Measurements from ENCODE around the gene GALNT2.

Gene GALNT2

GRCh38 chr1:230097370-230097769 lies 30.3 kb downstream of the GALNT2 start:
- DNase-seq: no peak

GRCh38 chr1:230098723-230099122 lies 31.7 kb downstream of the GALNT2 start:
- no peak for DNase-seq

- DNase-seq: no peak
Measured at GRCh38 chr1:230099465-230099864, 32.4 kb downstream of the GALNT2 start.

GRCh38 chr1:230100932-230101331 lies 33.9 kb downstream of the GALNT2 start:
- DNase-seq: no peak

GRCh38 chr1:230101556-230101955 lies 34.5 kb downstream of the GALNT2 start:
- no peak for DNase-seq

- DNase-seq: no peak
Measured at GRCh38 chr1:230102046-230102445, 35.0 kb downstream of the GALNT2 start.

GRCh38 chr1:230102472-230102871 lies 35.4 kb downstream of the GALNT2 start:
- no peak for DNase-seq

- DNase-seq: no peak
Measured at GRCh38 chr1:230103306-230104173, 36.5 kb downstream of the GALNT2 start.

- DNase-seq: peak; percentile 67 to 70
Measured at GRCh38 chr1:230104395-230105244, 37.6 kb downstream of the GALNT2 start.

GRCh38 chr1:230105245-230105753 lies 38.3 kb downstream of the GALNT2 start:
- DNase-seq: no peak

- DNase-seq: no peak
Measured at GRCh38 chr1:230105754-230106625, 39.0 kb downstream of the GALNT2 start.

- no peak for DNase-seq
Measured at GRCh38 chr1:230107941-230108340, 40.9 kb downstream of the GALNT2 start.

GRCh38 chr1:230108580-230108979 lies 41.5 kb downstream of the GALNT2 start:
- DNase-seq: no peak

- no peak for DNase-seq
Measured at GRCh38 chr1:230109066-230109465, 42.0 kb downstream of the GALNT2 start.

- DNase-seq: peak; percentile 41 to 56
Measured at GRCh38 chr1:230109895-230110667, 43.0 kb downstream of the GALNT2 start.

- no peak for DNase-seq
Measured at GRCh38 chr1:230110971-230111370, 43.9 kb downstream of the GALNT2 start.

GRCh38 chr1:230112131-230112701 lies 45.2 kb downstream of the GALNT2 start:
- DNase-seq: no peak

- no peak for DNase-seq
Measured at GRCh38 chr1:230112782-230113181, 45.7 kb downstream of the GALNT2 start.

GRCh38 chr1:230113235-230113592 lies 46.2 kb downstream of the GALNT2 start:
- no peak for DNase-seq

- DNase-seq: no peak
Measured at GRCh38 chr1:230113593-230114236, 46.7 kb downstream of the GALNT2 start.

- DNase-seq: no peak
Measured at GRCh38 chr1:230114237-230114651, 47.2 kb downstream of the GALNT2 start.

All from activated CD4-positive, alpha-beta T cell treated with anti-CD3 and anti-CD28 coated beads, Interleukin-2, amount 50 U/mL, for 4 hours (primary cell).